Measurements from ENCODE around the gene SLC6A12.

- TF ChIP-seq CTCF (IDR thresholded peaks at IDR 0.05; ENCODE audit: poor library complexity, severe bottlenecking) (no peak), POLR2AphosphoS5 (IDR thresholded peaks at IDR 0.05) (no peak), EZH2 (IDR thresholded peaks at IDR 0.05; ENCODE audit: borderline replicate concordance, insufficient read depth, low read length, poor library complexity, severe bottlenecking) (no peak), REST (IDR thresholded peaks at IDR 0.05; ENCODE audit: borderline replicate concordance) (no peak), SMC3 (conservative IDR thresholded peaks at IDR 0.05; ENCODE audit: poor library complexity) (no peak), MXI1 (conservative IDR thresholded peaks at IDR 0.05; ENCODE audit: poor library complexity, severe bottlenecking) (no peak), RAD21 (conservative IDR thresholded peaks at IDR 0.05) (no peak), TAF1 (IDR thresholded peaks at IDR 0.05; ENCODE audit: low read depth) (no peak)
These were observed 49.8 kb downstream of the SLC6A12 start for GRCh38 chr12:164207-164606.
